Body of pancreas (tissue), 4 donors: ENCODE measurements around the gene MAST3.

Source experiments
- POLR2A ChIP-seq, 3 donors: fragments of 450-650 bp; IDR thresholded peaks; one replicate each; pipeline ENCODE4 v1.6.1; 2016; ENCODE audit warnings: antibody characterized with exemption in 3 of 3, mild to moderate bottlenecking in 2 of 3
- TF ChIP-seq, protein P1 (sequence below), 7 experiments: fragments of 450-650 bp in 4 of 7; fragments of 200-600 bp in 3 of 7; sonication (generic) in 3 of 7; IDR thresholded peaks; one replicate each; pipeline ENCODE4 v1.5.1; 2016 to 2019; ENCODE audit warnings: antibody characterized with exemption in 7 of 7

DNA sequence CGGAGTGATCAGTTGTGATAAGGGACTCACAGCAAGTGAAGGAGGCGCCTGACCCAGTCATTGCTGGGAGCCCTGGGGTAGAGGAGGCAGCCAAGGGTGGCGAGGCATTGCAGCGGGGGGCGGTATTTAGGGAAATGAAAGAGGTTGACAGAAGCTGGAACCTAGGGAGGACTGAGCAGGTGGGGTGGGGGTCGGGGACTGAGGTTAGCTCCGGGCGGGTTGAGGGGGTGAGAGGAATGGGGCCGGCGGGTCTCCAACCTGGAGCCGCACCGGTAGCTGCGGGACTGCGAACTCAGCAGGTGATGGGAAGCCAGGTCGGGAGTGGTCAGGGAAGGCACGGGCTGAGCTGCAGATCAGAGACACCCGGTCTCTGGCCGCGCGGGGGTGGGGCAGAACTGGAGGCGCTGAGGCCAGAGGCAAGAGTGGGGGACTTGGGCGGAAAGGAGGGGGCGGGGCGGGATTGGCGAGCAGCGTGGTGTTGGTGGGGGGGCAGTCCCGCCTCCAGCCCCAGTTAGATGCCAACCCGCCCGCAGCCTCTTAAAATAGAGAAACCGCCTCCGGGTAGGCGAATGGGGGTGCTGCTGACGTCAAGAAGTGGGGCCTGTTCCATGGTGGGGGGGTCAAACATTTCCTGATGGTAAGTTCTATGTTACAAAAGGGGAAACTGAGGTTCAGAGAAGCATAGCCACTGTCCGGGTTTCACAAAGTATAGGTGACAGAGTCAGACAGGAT, 1.5 kb downstream of the MAST3 start:
- TF ChIP-seq, protein P1, sequence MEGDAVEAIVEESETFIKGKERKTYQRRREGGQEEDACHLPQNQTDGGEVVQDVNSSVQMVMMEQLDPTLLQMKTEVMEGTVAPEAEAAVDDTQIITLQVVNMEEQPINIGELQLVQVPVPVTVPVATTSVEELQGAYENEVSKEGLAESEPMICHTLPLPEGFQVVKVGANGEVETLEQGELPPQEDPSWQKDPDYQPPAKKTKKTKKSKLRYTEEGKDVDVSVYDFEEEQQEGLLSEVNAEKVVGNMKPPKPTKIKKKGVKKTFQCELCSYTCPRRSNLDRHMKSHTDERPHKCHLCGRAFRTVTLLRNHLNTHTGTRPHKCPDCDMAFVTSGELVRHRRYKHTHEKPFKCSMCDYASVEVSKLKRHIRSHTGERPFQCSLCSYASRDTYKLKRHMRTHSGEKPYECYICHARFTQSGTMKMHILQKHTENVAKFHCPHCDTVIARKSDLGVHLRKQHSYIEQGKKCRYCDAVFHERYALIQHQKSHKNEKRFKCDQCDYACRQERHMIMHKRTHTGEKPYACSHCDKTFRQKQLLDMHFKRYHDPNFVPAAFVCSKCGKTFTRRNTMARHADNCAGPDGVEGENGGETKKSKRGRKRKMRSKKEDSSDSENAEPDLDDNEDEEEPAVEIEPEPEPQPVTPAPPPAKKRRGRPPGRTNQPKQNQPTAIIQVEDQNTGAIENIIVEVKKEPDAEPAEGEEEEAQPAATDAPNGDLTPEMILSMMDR (IDR thresholded peaks at IDR 0.05), result no peak
- no peak for TF ChIP-seq POLR2A (IDR thresholded peaks at IDR 0.05)
